Hippocampal formation (tissue), 2 donors: ENCODE results near the gene KYAT1.

ENCODE experiments used
- DNase-seq, 2 donors: peaks; one replicate each; lab custom pipeline; 2025; lab: John Stamatoyannopoulos, UW

The KYAT1 gene

DNA sequence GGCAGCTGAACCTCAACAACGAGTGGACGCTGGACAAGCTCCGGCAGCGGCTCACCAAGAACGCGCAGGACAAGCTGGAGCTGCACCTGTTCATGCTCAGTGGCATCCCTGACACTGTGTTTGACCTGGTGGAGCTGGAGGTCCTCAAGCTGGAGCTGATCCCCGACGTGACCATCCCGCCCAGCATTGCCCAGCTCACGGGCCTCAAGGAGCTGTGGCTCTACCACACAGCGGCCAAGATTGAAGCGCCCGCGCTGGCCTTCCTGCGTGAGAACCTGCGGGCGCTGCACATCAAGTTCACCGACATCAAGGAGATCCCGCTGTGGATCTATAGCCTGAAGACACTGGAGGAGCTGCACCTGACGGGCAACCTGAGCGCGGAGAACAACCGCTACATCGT is 26.6 kb upstream of the KYAT1 start:
- DNase-seq = no peak

DNA sequence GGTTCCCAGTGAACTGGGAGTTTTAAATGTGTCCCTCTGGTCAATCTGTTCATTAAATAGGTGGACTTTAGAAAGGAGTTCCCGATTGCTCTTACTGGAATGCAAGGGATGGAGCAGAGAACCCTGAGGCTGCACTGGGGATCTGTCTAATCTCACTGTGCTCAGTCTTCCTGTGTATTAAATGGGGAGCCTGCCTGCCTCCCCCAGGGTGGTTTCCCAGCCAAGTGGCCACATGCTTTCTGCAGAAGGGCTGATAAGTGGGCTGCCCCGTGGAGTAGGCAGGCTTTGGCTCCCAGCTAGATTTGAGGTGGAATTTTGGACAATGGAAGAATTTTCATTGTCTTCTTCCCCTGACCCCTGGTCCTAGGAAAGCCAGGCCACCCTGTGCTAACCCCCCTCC is 25.0 kb upstream of the KYAT1 start:
- DNase-seq = no peak

DNA sequence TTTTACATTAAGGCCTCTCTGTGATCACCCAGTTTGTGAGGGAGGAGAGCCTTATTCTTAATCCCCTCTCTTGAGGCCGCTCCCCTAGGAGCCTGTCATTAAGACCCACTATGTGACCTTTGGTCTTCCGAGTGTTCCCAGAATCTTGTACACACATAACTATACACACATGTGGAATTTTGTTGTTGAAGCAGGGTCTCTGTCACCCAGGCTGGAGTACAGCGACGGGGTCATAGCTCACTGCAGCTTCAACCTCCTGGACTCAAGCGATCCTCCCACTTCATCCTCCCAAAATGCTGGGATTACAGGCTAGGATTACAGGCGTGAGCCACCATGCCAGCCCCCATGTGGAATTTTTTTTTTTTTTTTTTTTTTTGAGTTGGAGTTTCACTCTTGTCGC is 24.2 kb upstream of the KYAT1 start:
- DNase-seq = no peak

DNA sequence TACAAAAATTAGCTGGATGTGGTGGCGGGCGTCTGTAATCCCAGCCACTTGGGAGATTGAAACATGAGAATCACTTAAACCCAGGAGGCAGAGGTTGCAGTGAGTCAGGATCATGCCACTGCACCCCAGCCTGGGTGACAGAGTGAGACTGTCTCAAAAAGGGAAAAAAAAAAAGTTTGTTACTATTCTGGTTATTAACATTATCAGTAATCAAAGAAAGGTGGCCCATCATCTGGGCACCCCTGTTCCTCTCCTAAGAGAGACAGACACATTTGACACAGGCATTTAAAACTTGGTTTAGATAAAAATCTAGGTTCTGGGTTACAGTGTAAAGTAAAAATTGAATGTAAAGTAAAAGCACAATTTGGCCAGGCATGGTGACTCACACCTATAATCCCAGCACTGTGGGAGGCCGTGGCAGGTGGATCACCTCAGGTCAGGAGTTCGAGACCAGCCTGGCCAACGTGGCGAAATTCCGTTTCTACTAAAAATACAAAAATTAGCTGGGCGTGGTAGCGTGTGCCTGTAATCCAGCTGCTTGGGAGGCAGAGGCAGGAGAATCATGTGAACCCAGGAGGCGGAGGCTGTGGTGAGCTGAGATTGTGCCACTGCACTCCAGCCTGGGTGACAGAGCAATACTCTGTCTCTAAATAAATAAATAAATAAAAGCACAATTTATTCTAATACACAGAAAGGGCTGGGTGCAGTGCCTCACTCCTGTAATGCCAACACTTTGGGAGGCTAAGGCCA is 22.3 kb upstream of the KYAT1 start:
- DNase-seq = no peak

DNA sequence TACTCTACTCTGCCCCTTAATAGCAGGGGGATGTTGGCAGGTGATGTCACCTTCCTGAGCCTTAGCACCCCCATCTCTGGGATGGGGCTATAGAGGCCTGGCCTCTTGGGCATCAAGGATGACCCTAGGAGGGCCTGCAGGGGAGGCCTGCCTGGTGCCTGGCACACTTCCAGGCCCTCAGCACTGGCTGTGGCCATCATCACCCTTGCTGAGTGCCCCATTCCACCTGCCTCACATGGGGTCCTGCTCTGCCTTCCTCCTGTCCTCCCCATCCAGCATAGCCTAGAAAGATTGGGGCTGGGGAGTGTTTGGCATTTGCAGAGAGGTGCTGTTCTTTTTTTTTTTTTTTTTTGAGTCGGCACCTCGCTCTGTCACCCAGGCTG is 21.3 kb upstream of the KYAT1 start:
- no peak for DNase-seq

DNA sequence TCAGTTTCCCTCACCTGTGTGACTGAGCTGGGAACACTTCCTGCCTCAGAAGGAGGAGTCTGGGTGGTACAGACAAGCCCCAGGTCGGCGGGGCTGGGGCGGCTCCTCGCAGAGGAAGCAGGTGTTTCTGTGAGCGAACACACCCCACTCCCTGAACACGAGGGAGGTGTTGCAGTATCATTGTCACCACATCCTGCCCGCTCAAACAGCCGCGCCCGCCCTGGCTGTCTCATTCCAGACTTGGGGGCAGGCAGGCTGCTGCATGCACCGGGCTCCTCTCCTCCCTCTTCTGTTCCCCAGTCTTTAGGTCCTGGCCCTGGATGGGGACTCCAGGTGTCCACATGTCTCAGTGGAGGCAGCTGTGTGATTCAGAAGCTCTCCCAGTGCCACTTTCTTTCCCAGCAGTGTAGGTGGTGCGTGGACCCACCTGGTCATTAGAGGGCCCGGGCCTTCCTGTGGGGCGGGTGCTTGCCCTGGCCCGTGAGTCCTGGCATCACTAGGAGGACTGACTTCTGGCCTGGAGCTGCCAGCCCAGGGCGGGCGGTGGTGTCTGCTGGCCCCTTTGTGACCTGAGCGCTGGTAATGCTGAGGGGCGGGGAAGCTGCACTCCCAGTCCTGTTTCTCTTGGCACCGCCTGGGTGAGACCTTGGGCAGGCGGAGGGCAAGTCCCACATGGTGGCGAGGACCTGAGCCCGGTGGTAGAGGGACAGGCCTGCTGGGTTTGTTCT is 20.8 kb upstream of the KYAT1 start:
- DNase-seq = no peak

DNA sequence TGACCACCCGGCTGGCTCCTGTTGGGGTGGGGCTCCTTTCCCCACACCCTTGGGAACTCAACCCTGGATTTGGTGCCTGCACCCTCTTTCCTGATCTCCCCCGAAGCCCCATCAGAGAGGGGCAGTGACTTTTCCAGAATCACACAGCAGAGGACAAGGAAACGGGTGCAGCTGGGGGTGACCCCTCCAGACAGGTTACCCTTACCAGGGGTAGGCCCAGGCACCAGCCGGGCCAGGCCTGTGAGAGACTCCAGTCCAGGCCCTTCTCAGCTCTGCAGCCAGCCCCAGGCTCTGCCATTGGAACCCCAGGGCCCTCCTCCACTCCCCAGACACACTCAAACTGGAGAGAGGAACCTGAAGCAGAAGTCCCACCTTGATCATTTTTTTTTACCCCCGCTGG is 20.1 kb upstream of the KYAT1 start:
- no peak for DNase-seq

DNA sequence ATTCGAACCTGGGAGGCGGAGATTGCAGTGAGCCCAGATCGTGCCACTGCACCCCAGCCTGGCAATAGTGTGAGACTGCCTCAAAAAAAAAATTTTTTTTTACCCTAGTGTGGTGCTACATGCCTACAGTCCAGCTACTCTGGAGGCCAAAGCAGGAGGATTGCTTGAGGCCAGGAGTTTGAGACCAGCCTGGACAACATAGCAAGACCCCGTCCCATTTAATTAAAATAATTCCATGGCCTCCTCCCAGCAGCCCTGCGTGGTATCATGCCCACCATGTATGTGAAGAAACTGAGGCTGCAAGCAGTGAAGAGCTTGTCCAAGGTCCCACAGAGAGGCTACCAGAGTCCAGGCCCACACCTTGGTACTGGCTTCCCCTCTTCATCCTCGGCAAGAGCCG is 19.6 kb upstream of the KYAT1 start:
- DNase-seq = no peak

DNA sequence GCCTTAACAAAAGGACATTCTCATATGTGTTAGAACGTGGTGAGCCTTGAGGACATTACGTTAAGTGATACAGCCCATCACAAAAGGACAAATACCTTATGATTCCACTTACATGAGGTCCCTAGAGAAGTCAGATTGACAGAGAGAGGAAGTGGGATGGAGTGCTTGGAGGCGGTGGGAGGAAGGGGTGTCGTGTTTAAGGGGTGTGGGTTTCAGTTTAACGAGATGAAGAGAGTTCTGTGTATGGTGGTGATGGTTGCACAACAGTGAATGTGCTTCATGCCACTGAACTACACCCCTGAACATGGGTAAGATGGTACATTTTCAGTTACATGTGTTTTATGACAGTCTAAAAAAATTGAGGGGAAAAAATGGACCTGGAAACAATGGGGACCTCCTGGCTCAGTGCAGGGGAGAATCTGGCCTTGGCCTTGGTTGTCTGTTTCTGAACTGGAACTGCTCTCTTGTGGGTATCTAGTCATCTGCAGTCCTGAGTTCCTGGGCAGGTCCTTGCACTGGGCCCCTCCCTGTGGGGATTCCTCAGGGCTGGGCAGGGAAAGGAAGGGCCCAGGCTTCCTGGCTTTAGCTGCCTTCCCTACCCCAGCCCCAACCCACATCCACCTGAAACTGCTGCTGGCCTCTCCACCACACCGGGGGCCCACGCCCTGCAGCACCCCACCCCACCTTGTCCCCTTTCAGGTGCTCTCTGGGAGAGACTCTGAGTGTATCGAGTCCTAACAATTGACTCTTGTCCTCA is 18.0 kb upstream of the KYAT1 start:
- DNase-seq = no peak

DNA sequence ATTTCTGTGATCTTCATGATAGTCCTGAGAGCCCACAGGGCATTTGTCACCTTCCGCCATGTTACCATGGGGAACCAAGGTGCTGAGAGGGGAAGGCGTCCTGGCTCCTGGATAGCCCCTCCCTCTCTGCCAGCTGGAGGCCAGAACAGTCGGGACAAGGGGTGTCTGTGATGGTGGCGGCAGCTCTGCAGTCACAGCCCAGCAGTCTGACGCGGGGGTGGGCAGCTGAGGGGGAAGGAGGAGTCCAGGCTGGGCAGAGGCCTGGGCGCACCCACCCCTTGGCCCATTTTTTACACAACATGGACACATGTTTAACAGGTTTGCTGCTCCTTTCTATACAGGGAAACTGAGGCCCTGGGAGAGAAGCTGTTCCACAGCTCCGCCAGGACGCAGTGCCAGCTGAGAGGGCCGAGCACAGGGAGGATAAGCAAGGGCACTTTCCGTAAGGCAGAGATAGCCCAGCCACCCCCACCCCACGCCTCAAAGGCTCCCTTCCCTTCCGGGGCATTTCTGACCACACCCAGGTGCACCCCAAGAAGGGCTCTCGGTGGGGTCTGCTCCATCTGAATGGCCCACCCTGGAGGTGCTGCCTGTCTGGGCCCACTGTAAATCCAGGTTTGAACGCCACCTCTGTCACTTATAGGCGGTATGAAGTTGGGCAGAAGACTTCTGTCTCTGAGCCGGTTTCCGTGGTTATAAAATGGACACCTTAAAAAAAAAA is 17.3 kb upstream of the KYAT1 start:
- DNase-seq = no peak

DNA sequence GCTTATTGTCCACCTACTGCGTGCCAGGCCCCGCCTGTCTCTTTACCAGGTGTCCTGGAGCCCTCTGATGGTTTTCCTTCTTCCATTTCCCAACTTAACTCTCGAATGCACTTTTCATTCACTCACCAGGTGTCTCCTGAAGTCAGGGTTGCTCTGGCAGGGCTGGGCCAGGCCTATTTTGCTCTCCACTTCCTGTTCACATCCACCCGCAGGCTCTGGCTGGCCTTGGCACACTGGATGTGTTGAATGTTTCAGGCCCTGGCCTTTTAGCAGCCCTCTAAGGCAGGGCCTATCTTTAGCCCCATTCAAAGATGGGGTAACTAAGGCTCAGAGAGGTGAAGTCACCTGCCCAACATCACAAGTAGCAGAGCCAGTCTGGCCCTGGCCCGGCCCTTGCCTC is 16.6 kb upstream of the KYAT1 start:
- no peak for DNase-seq

DNA sequence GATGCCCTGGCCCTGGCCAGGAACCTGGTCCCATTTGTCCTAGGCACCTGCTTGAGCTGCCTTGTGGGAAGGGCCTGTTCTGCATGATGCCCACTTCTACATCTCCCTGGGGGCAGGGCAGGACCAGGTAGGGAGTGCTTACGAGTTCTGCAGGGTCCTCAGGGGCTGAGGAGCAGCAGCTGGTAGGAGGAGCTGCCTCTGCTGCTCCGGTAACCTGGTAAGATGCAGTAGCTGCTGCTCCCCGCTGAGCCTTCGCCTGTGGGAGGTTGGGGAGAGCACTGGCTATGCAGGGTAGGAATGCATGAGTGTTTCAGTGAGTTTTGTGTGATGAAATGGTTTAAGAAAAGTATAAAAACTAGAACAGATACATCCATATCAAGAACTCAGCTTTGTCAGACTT is 13.8 kb upstream of the KYAT1 start:
- no peak for DNase-seq

DNA sequence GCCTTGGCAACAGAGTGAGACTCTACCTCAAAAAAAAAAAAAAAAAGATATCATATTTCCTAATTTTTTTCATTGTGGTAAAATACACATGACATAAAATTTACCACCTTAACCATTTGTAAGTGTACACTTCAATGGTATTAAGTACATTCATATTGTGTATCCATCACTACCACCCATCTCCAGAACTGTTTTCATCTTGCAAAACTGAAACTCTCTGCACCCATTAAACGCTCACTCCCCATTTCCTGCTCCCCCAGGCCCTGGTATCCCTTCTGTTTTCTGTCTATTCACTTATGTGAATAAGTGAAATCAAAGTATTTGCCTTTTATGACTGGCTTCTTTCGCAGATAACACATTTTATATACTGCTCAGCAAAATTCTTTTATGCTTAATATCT is 13.0 kb upstream of the KYAT1 start:
- DNase-seq = no peak

DNA sequence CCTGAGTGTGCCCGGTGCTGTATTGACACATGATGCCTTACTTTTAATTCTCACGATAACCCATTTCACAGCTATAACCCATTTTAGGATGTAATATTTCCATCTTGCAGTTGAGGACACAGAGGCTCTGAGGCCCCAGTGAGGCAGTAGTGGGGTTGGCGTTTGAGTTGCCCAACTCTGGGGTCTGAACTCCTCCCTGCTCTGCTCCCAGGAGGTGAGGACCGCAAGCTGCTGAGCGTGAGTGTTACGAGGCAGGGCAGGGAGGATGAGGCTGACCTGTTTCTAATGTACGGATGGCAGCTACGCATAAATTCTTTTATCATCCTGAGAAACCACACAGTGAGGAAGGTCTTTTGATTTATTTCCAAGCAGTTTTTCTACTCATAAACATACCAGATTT is 11.6 kb upstream of the KYAT1 start:
- no peak for DNase-seq

DNA sequence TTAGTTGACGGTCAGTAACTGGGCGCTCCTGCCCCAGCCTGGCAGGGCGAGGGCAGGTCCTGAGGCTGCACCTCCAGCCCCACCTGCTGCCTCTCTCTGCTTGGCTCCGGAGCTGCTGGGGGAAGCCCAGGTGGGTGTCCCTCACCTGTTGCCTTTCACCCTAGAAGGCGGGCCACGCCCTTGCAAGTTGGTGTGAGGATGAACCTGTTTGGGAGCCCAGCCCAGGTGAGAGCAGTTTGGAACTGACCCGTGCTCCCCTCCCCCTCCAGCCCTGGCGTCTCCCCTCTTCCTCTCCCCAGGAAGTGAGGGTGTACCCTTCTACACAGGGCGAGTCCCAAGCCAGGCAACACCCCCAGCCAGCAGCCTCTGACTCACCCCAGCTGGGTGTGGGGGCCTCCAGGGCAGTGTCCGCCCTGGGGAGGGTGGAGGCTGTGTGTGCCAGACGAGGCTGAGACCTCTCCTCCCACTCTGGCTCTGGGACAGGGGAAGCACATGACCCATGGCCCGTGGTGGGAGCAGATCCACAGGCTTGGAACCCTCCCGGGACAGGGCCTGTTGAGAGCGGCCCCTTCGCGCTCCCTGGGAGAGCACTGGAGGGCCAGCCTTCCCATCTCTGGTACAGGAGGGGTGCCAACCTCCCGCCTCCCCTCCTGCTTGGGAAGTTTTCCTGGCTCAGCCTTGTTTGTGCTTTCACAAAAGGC is 10.6 kb upstream of the KYAT1 start:
- DNase-seq = peak; percentile 91 to 98

DNA sequence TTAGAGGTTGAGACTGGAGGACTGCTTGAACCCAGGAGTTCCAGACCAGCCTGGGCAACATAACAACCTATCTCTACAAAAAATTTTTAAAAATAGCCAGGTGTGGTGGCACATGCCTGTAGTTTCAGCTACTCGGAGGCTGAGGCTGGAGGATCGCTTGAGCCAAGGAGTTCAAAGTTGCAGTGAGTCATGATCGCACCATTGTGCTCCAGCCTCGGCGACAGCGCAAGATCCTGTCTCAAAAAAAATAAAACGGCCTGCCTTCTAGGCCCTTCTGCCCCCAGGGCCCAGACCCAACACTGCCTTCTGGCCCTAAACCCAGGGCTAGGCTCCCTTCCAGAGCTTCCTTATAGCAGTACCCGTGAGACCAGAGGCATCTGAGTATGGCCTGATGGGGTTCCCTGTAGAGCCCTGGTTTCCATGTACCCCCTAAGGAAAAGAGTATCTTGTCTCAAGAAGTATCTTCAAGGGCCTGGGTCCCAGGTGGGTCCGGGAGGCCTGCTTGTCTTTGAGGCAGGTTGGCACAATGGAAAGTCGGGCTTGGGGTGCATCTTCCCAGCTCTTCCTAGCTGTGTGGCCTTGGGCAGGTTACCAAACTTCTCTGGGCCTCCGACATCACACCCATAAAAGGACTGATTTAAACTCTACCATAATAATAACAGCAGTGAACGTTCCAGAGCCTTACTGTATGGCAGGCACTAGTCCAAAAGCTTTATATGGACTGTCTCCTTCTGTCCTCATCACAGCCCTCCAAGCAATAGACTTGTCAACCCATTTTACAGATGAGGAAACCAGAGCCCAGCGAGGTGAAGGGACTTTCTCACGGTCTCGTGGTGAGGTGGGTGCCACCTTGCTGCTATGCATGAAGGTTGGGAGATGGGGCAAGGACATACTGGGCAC is 9.8 kb upstream of the KYAT1 start:
- no peak for DNase-seq

DNA sequence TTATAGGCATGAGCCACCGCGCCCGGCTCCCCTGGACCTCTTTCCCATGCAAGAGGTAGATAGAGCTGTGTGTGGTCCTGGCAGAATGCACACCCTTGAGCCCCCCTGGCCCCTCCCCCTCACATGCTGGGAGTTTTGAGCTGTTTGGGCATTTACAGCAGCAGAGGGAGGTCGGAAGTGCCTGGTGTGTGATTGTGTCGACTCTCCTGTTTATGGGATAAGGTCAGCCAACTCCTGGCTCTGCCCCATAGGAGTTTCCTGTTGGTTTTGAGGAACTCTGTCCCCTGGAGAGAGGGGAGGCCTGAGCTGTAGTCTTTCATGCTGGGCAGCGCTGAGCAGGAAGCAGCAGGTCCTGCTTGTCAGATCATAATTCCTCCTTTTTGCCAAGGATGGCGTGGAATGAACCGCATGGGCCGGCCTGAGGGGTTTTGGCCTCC is 6.2 kb upstream of the KYAT1 start:
- DNase-seq = no peak

DNA sequence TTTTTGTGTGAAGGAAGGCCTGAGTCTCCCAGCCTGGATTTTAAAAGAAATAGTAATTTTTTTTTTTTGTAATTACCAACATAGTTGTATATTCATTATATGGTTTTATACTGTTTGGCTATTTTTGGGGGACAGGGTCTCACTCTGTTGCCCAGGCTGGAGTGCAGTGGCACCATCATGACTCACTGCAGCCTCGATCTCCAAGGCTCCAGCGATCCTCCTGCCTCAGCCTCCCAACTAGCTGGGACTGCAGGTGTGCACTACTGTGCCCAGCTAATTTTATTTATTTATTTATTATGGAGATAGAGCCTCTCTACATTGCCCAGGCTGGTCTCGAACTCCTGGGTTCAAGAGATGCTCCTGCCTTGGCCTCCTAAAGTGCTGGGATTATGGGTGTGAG is 5.3 kb upstream of the KYAT1 start:
- no peak for DNase-seq

DNA sequence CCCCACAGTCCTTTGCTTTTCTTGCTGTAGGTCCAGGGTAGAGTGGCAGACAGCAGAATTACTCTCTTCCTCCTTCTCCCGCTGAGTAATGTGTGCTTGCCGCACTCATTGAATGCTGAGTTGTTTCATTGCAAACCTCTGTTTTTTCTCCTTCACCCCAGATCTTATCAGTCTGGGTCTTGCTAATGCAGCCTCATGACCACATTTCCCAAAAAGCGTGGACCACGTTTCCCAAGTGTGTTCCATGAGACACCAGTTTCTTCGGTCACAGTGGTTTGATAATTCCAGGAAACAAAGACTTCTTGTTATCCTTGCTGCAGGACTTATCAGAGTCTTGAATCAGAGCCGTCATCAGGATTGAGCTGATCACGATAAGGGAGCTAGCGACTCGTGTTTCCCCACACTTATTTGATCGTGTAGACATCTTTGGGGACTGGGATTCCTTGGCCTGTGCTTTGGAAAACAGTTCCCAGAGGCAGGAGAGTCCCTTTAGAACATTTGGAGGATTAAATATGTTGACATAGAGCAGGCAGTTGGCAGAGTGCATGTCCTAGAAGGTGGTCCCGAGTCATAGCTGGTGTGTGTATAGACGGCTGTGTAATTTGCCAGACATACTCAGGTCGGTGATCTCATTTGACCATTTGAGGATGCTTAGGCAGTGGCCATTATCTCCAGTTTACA is 4.6 kb upstream of the KYAT1 start:
- DNase-seq = no peak

DNA sequence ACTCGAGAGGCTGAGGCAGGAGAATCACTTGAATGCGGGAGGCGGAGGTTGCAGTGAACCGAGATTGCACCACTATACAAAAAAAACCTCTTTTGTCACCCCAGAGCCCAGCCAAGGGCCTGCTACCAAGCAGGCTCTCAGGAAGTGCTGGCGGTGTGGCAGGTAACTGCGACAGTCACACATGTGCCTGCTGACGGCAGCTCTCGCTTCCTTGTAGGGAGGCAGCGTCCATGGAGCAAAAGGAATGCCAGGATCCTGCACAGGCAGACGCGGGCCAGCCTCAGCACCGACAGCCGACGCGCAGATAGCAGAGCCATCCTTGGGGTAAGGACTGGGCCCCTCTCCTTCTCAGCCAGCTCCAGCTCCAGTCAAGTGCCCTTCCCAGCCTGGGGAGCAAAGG is 4.0 kb upstream of the KYAT1 start:
- no peak for DNase-seq
